Myocyte (in vitro differentiated cells): ENCODE measurements around the gene HDAC7. TPM values are rescaled to one million over a fixed set of nuclear protein-coding genes. Genes with fewer than 3 reads are reported as not detected.

Experiments used
- DNase-seq: peaks from one replicate; pipeline ENCODE4 v3.0.0-alpha.2; 2012; ENCODE audit warnings: low read depth
- total RNA-seq: library from RNA; depleted of rRNA; stranded (reverse); fragments of >200 nt; gene quantifications from 2 replicates; pipeline ENCODE4 v1.2.3, GENCODE V29; 2014

HDAC7 gene
- total RNA-seq, 1 donor from 2014 or later = 13.8 TPM

DNA sequence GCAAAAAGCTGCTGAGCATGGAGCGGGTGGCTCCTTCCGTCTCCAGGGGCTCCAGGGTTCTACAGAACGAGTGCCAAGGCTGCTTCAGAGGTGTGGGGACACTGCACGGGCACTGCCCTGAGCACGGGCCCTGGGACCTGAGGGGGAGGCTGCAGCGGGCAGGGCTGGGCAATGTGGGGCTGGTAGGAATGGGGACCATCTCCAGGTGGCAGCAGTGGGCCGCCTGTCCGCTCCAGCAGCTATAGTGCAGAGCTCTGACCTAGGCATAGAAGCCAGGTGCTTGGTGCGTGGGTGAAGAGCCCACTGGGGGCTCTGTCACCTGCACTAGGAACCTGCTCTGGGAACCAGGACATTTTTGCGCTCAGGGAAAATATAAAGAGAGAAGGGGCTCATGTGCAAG is 22.3 kb downstream of the HDAC7 start:
- DNase-seq = no peak

DNA sequence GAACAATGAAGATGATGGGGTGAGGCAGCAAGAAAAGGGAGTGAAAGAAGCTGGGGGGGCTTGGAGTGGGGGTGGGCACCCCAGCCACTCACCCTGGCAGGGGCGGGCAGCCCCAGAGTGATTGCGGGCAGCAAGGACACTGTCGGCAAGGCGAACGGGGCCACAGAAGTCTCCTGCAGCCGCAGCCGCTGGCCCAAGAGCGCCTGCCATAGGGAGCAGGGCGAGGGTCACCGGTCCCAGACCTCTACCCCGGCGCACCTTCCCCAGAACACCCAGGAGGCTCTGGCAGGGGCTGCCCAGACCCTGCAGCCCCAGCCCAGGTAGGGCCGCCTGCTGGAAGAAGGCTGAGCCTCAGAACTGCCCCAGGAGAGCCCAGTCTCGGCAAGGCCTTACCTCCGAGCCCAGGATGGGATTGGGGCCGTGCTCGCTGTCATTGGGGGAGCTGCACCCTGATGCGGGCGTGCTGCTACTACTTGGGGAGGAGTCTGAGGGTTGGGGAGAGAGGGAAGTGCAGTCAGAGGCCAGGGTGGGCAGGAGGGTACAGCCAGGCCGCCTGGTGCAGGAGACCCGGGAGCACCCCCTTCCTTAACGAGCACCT is 23.8 kb downstream of the HDAC7 start:
- no peak for DNase-seq

DNA sequence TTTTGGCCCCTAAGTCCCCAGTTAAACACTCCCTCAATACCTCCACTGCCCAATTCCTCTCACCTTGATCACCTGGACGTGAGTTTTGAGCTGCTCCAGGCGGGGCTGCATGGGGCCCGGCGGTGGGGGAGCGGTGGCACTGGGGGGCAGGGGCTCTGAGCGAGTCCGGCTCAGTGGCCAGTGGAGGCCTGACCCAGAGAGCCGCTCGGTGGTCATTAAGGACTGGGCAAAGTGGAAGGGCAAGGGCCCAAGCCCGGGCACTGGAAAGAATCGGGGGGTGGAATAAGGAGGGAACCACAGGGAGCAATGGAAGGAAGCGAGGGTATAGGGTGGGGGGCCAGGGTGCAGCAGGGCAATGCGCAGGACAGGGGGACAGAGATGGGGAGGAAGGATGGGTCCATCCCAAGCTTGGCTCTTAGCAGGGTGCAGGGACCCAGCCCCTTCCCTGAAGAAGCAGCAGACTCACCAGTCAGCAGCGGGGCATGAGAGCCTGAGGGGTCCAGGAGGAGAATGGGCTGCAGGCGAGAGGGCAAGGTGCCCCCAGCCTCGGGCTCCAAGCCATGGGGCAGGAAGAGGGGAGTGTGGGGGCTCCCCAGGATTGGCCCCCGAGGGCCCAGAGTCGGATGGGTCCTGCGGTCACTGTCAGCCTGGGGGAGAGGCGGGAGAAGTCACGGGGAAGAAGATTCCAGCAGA is 24.4 kb downstream of the HDAC7 start:
- no peak for DNase-seq

DNA sequence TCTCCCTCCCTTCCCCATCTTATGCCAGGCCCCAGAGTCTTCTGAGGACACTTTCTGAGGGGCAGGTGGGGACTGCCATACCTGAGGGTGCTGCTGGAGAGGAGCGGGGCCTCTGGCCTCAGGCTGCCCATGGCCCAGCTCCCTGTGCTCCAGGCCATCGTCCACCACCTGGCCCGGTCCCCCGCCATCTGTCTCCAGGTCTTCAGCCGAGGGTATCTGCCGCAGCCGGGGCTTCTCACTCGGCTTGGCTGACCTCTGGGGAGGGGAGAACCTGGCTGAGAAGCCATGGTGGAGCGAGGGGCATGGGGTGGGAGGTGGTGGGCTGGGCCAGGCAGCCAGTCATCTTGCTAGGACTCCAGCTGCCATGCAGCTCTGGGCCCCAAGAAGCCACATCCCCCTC is 25.0 kb downstream of the HDAC7 start:
- DNase-seq = no peak

DNA sequence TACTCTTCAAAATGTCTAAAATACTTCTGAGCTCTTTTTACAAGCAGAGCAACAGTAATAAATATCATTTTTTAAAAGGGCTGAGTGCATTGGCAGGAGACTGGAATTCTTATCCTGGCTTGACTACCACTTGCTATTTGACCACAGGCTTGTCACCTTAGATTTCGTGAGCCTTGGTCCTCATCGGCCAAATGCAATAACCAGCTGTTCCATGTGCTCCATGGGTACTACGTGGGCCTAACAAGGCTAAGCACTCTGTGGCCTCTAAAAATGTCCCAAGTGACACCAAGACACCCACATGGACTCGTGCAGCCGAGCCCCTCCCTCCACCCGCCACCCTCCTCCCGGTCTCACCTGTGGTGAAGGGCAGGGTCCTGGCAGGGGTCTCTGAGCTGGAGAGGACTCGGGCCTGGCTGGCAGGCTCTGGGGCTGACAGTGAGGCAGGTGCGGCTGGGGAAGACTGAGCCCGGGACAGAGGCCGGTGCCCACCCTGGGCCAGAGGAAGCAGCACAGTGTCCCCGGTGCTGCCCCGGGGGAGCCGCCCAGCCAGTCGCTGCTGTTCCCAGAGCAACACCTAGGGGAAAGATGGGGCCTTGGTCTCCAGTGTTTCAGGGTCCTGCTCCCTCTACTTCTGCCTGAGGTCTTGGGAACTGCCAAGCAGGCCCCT is 26.6 kb downstream of the HDAC7 start:
- DNase-seq = peak; percentile 82

DNA sequence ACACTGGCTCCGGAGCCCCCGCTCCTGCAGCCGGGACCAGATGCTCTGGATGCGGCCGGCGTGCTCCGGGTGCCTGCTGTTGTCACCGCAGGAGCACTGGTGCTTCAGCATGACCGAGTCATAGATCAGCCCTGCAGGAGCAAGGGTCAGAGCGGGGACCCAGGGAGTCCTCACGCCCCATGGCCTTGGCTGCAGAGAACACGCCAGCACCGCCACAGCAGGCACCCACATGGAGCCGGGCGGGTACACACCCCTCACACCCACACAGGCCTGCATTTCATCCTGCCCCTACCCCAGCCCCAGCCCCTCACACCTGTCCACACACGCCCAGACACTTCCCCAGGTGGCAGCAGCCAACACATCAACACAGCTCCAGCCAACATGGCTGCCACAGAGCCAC is 27.8 kb downstream of the HDAC7 start:
- DNase-seq = no peak

DNA sequence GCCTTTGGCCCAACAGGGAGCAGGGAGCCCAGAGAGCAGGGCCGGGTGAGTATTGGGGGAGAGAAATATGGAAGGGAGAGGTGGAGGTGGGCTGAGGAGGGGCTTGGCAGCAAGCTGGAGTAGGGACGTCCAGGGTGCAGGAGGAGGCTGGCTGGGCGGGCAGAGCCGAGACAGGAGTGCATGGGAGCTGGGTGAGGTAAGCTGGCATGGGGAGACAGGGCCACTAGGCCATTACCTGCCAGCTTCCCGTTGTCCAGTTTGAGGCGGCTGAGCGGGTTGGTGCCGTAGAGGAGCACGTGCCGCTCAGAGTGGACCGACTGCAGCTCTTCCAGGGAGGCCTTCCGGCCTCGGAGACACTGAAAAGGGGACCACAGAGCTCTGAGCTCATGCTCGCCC is 28.4 kb downstream of the HDAC7 start:
- DNase-seq = no peak

DNA sequence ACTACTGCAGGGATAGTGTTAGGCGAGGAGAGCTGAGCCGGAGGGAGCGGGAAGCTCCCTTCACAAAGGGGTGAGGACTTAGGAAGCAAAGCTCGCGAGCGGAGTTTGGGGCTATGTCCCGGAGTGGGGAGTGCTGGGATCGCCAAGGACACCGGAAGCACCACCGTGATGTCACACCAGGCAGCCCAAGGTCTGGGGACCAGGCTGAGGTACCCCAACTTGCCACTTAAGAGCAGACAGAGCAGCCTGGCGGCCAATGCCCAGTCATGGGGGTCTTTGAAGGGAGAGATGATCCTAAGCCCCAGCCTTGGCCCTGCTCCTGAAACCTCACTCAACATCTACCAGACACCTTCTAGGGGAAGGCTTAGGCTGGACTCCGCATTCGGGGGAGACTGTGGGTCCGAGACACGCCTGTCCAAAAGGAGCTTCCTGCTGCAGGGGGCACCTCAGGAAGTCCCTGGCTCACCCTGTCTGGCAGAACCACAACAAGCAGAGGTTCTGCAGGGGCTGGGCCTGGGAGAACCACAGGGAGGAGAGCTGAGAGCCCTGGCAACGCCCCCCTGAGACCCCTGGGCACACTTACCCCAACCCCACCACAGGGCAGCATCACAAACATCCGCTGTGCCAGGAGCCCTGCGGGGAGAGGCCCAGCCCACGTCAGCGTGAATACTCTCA is 28.9 kb downstream of the HDAC7 start:
- no peak for DNase-seq

DNA sequence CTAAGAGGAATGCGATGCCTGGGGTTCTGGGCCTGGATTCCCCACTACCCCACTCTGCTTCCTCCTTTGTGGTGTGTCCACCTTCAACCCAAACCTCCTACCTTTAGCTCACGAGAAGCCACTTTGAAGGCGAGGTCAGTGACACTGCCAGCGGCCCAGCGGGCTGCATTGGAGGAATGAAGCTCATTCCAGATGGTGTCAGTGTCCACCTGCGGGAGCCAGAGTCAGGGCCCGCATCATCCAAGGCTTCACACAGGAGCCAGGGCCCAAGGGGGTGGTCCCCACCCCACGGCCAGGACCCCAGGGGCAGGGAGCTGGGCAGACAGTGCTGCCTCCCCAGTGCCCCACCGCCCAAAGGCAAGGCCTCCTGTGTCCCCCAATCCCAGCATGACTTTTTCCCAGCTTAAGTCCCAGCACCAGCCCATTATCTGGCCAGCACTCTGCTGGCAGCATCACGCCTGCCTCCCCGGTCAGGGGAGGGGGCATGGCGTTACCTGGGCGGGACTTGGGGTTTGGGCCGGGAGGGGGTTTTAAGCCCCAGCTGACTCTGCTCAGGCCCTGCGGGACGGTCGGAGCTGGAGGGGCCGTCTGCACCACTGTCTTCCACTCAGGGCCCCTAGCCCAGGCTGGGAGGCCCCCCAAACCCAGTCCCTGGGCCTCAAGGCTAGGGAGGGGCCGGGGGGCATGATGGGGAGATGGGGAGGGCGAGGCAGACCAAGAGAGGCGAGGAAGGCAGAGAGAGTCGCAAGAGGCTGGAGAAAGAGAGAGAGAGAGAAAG is 29.8 kb downstream of the HDAC7 start:
- no peak for DNase-seq

DNA sequence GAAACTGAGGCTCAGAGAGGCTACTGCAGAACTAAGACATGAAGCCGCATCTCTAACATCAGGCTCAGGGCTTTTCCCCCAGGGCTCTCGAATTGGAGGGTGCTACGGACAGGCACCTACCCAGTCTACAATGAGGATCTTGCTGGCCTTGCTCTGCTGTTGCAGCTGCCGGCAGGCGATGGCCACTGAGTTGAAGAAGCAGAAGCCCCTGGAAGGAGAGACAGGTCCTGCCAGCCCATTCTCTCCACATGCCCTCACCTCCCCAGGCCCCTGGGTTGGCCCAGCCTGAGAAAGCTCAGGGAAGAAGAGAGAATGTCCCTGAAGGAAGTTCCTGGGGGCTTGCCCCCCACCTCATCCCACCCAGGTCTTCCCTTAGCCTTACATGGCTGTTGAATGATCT is 30.6 kb downstream of the HDAC7 start:
- DNase-seq = no peak

DNA sequence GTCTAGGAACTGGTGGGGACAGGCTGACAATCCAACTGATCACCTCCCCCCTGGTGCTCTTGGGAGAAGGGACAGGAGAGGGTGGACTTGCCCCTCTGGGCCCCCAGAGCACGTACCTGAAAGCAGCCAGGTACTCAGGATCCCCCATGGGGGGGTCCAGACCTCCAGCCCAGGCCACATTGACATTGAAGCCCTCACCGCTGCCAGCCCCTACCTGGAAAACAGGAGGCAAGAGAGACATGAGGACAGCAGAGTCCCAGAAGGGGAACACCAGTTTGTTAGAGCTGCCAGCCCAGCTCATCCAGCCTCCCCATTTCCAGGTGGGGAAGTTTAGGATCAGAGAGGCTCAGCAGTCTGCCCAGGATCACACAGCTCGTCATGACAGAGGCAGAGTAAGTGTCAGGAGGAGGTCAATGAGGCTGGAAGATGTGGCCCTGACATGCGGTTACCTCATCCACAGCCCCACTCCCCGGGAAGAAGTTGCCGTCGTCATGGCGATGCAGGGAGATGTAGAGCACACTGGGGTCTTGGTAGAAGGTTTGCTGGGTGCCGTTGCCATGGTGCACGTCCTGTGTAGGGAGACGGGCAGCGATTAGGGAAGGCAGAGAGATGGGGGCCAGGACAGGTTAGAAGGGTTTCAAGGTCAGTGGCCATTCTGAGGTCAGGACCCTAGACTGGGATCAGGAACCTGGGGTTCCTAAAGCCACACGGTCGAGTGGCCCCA is 31.9 kb downstream of the HDAC7 start:
- DNase-seq = no peak

DNA sequence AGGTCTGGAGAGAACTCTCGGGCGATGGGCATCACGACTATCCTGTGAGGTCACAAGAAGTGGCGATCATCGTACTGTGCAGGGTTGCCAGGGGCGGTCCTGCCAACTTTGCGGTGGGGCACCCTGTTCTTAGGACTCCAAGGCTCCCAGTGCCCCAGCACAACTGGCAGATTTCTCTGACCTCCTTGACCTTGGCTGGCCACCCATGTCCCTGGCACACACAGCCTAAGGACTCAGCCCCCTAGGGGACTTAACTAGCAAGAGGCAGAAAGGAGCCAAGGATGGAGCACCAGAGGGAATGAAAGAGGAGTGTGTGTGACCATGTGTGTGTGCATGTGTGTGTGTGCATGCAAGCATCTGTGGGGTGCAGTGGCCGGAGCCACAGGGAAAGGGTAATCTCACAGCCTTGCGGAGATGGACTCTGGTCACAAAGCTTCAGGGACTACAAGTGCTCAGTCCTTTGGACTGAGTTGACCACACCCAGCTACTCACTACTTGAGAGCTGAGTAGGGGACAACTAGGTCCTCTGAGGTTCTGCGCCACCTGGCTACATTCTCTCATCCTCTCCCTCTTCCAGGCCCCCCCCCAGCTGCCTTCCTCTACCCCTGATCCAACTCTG is 32.9 kb downstream of the HDAC7 start:
- DNase-seq = no peak

DNA sequence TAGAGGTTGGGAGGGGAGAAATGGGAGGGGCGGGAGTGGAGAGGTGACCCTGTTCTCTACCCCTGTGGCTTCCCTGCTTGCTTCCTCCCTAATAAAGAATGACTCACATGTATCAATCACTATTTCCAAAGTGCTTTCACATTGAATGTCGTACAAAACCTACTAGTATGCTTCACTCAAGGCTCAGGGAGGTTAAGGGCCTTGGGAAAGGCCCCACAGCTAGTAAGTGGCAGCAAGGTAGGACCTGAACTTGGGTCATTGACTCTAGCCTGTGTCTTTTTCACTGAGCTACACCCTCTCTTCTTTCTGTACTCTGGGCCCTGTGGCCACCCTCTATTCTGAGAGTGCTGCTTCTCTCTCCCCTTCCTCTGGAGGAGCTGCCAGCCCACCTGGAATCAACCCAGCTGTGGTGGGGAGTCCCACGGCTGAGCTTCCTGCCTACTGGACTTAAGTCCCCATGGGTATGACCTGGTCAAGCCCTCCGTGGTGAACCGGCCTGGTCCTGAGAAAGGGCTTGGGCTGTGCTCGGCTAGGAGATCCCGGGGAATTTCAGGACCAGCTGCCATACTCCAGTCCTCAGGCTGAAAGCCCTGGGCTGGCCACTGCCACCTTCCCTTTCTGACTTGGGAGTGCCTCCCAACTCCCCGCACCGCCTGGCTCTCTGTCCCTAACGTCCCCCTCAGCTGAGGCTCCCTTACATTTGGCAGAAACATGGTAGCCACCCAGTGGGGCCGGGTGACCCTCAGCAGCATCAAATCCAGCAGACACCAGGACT is 33.6 kb downstream of the HDAC7 start:
- DNase-seq = no peak

DNA sequence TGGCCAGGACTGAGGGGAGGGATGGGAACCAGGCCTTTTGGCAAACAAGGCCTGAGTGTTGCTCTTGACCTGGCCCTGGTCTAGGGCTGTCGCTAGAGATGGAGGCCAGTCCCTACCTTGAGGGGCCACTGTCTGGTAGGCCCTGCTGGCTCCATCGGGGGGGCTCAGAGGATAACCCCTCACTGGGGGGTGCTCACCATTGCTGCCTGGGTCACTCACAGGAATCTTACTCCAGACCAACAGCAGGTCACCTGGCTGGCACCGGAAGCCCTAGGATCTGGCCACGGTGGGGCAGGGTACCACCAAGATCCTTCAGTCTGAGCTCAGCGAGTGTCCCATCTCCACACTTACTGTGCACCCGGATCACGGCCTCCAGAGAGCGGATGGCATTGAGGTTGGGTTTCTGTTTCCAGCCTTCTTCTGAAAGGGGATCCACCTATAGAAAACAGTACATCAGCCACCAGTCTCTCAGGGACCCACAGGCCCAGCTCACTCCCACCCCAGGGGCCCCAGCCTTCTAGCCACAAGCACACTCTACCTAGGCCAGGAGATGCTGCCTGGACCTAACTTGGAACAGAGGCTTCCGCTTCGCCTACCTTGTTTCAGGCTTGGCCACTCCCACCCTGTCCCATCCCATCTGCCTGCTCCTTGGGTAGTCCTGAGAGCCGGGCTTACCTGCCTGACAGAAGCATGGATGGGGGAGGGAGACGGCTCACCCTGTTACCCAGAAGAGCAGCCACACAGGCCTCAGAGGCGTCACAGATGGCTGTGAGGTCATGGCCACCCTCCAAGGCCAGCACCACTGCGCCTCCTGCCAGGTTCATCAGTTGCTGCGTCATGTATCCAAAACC is 34.4 kb downstream of the HDAC7 start:
- DNase-seq = no peak

DNA sequence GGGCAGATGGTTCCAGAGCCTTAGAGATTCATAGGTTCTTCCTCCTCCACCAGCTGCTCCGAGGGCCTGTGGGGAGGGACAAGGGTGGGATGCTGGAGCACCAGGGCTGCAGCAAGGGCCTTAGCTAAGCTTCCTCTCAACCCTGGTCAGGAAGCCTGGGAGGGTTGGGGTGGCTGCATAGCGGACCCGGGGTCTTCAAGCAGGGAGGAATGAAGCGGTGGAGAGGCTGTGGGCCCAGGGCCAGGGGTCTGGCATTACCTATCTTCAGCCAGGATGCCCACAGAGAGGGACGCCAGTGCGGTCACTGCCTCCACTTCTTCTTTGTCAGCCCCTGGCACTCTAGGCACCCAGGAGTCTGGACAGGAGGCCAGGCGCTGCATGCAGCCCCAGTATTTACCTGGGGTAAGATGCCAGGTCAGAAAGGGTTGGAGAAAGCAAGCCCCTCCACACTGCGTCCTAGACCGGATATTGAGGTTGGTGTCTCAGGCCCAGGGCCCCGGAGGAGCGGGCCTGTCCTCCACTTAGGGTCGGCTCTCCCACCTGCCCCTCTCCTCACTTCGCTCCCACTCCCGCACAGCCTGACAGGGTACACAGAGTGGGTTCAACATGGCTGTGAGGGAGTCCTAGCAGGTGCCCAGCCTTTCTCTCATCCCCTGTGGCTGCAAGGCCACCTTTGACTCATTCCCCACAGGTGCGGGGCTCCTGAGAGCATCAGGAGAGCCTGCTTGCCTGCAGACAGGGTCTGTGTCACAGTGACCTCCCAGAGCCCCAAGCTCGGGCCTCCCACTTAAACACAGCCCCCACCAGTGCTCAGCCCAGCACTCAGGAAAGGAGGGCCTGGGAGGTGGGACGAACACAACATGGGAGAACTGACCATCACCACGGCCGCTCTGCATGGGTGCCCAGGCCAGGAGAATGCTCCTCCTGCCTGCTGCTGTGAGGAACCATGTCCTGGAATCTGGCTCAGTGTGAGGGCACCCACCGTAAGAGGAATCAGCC is 35.6 kb downstream of the HDAC7 start:
- DNase-seq = no peak

DNA sequence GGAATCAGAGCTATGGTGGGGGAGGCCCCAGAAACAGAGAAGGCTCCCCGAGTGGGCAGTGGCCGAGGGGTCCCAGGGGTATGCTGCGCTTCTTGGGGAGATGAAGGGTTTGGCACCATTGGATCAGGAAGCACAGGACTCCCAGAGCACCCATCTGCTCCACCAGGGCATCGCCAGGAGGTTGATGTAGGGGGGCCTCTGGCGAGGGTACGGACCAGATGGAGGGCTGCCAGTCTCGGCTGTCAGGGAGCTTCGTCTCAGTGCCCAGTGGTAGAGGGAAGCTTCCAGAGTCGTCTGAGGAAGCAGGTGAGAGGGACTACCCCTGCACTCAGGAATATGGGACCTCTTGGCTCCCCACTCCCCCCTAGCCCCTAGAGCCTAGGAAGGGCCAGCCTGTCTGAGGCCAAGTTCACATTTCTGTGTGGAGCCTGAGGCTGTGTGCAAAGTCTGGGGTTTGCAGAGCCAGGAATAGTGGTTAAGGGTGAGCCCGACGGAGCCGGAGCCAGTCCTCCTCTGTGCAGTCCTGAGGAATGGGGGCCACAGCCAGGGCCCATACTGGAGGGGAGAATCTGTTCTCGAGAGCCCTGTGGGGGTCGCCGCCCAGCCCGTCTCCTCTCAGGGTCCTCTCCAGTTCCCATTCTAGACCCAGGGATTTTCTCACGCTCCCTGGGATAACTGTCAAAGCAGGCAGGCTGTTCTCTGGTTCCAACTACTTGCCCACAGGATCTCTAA is 36.5 kb downstream of the HDAC7 start:
- no peak for DNase-seq

DNA sequence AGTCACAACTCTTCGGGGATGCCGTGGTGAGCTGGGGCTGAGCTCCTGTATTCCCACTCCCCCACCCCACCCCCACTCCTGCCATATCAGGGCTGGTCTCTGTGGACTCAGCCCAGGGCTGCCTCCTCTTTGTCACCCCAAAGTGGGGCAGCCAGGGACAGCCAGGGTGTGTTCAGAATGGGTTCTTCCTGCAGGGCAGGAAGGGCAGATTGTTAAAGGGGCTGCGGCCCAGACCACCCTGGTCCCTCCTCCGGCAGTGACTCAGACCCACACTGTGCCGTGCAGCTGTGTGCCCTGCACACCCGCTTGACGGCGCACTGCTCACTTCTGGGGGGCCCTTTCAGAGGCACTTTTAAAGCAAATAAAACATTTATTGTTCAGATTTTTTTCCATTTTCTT is 37.3 kb downstream of the HDAC7 start:
- no peak for DNase-seq
